ENCODE measurements around the gene CAPN12.

CAPN12 gene

GRCh38 chr19:38723990-38724854 lies 20.1 kb downstream of the CAPN12 start:
- DNase-seq: no peak

DNA sequence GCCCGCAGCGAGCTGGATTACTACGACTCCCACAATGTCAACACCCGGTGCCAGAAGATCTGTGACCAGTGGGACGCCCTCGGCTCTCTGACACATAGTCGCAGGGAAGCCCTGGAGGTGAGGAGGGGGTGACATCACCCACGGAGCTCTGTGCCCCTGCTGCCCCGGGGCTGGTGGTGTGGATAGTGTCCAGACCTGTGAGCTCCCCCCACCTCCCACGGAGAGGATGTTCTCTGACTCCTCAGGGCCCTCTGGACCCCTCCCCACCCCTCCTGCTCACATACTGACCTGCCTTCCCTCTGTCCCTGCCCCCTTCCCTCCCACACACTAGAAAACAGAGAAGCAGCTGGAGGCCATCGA lies 20.7 kb downstream of the CAPN12 start:
- no peak for DNase-seq

GRCh38 chr19:38722947-38723605 lies 21.2 kb downstream of the CAPN12 start:
- DNase-seq: no peak

GRCh38 chr19:38721979-38722773 lies 22.1 kb downstream of the CAPN12 start:
- DNase-seq: no peak

DNA sequence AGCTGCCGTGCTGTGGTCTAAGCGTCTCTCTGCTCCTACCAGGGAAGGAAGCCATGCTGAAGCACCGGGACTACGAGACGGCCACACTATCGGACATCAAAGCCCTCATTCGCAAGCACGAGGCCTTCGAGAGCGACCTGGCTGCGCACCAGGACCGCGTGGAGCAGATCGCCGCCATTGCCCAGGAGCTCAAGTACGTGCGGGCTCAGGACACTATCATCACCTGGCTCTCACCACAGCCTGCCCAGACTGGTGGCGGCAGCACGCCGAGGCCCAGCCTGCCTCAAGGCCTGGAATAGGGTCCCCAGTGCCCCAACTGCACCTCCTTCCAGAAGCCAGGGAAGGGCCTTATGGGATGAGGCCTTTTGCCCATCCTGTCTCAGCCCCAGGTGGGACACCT lies 22.8 kb downstream of the CAPN12 start:
- no peak for DNase-seq

- no peak for DNase-seq
Observed at GRCh38 chr19:38720559-38721236, 23.6 kb downstream of the CAPN12 start.

DNA sequence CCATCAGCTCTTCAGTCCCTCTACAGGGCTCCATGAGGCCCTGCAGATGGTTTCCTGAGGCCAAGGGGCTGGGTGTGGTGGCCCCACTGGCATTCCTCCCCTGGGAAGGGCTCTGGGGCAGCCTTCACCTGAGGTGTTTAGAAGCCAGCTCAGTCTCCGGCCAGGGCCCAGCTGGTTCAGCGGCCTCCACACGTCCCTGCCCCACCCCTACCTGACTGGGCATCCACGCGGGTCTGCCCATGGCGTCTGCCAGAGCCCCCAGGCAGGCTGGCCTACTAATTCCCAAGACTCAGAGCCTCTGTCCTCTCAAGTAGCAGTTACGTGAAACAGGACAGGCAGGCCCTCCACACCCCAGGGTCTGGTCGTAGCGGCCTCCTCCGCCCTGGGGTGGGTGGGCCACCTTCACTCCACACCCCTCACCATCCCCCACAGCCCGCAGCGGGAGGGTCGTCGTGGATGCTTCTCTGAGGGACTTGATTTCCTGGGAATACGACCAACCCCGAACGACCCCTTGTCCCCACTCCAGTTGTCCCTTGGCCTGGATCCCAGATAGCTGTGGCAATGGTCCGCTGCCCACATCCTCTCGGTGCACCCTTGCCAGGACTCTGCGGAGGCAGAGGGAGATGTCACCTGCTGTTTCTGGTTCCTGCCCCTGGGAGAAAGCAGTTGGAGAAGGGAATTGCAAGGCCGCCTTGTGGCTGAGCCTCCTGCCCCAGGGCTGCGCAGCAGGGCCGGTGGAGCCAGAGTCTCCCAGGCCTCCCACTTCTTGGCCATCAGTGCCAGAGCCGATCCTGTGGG lies 24.3 kb downstream of the CAPN12 start:
- no peak for DNase-seq

GRCh38 chr19:38718747-38719543 lies 25.3 kb downstream of the CAPN12 start:
- no peak for DNase-seq

DNA sequence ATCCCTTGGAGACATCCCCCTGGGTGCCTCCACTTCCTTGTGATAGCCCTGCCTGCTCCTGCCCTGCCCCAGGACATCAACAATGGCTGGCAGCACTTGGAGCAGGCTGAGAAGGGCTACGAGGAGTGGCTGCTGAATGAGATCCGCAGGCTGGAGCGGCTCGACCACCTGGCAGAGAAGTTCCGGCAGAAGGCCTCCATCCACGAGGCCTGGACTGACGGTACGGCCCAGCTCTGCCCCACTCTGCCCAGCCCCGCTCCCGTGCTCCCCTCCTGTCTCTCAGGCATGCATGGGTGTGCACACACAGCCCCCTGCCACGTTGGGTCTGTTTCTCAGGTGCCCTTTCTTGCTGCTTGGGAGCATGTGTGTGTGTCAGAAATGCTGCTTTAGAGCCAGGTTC lies 26.4 kb downstream of the CAPN12 start:
- DNase-seq: no peak

DNA sequence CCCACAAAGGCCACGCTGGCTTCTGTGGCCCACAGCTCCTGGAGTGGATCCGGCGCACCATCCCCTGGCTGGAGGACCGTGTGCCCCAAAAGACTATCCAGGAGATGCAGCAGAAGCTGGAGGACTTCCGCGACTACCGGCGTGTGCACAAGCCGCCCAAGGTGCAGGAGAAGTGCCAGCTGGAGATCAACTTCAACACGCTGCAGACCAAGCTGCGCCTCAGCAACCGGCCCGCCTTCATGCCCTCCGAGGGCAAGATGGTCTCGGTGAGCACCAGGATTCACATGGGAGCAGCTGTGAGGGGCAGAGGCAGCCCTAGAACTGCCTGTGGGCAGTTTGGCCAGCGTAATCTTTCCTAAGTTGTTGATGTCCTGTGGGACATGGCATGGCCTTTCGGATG lies 27.2 kb downstream of the CAPN12 start:
- no peak for DNase-seq

- DNase-seq: no peak
Observed at GRCh38 chr19:38715555-38715954, 28.7 kb downstream of the CAPN12 start.

- no peak for DNase-seq
Observed at GRCh38 chr19:38714354-38714778, 29.9 kb downstream of the CAPN12 start.

DNA sequence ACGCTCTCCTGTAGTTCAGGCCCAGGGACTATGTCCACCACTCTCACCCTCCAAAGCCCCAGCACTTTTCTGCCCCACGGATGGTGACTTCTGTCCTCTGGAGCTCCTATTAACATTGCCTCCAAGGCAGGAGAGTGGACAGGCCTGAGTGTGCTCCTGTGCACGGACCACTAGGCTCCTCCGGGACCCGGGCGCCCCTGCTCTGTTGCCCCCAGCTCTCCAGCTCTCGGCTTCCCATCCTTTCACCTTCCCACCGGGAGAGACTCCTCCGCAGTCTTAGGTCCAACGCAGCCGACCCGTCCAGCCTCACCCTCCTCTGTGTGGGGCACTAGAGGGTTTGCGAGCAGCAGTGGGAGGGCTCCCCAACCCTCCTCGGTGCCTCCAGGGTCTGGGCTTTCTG lies 30.4 kb downstream of the CAPN12 start:
- no peak for DNase-seq

DNA sequence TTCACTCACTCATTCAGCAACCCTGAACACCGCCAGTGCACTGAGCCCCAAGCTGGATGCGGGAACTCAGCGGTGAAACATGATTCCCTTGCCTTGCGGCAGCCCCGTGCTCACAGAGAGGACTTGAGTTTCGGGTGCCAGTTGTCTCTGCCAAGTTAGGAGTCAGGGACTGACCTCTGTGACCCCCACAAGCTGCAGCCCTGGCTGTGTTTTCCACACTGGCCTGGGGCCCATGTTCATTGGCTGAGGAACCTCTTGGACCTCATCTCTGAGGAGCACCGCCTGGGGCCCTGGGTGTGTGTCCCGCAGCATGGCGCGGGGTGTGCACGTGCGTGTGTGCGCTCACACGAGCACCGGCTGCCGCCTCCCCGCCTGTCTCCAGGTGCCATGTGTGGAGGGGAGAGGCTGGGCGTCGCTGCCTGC lies 31.0 kb downstream of the CAPN12 start:
- DNase-seq: no peak

GRCh38 chr19:38712161-38712748 lies 32.0 kb downstream of the CAPN12 start:
- DNase-seq: no peak

DNA sequence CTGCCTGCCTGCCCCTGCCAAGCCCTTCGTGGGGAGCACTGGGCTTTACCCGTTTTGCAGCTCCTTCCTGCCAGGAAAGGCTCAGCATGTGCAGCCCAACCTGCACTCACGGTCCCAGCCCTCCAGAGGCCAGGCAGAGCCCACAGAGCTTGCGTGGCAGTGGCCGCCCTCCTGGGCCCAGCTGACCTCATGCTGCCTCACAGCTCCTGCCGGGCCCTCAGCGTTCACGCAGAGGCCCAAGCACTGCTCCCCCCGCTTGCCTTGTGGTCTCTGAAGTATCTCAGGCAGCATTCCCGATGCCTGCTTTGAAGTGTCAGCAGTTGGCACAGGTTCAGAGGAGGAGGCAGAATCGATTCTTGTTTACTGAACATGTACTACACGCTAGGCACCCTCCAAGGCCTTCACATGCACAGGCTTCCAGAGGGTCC lies 32.5 kb downstream of the CAPN12 start:
- DNase-seq: no peak

GRCh38 chr19:38710928-38711725 lies 33.1 kb downstream of the CAPN12 start:
- no peak for DNase-seq

DNA sequence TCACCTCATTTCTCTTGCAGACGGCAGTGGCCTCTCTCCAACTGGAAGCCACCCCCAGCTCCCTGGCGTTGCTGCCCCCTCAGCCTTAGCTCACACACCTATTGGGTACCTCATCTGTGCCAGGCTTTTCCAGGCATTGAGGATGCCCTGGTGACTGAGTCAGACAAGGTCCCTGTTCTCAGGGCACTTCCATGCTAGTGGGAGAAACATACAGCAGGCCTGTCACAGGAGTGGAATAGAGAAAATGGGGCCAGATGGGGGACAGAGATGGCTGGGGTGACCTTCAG lies 33.9 kb downstream of the CAPN12 start:
- DNase-seq: no peak

DNA sequence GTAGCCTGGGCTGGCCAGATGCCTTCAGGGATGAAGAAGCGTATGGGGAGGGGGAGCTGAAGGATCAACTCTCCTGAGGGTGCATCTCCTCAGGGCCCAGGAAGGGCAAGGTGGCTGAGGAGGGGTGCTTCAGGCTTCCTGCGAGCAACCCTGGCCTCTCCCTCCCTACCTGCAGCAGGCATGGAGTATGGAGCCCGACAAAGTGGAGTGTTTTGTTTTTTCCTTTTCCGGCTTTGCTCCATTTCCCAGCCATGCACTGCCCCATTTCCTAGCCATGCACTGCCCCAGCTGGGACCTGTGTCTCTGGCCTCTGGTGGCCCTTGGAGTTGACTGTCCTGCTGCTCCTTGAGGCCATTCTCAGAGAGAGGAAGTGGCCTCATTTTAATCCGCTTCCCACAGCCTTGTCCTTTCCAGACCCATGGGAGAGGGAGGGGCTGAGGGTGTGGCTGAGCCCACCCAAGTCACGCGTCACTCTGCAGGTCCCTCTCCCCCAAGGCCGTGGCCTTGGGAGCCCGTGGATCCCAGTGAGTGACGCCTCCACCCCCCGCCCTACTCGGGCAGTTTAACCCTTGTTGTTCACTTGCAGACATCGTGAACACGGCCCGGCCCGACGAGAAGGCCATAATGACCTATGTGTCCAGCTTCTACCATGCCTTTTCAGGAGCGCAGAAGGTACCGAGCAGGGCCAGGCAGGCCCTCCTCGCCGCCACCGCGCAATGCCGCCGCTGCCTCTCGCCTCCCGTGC lies 34.4 kb downstream of the CAPN12 start:
- no peak for DNase-seq

DNA sequence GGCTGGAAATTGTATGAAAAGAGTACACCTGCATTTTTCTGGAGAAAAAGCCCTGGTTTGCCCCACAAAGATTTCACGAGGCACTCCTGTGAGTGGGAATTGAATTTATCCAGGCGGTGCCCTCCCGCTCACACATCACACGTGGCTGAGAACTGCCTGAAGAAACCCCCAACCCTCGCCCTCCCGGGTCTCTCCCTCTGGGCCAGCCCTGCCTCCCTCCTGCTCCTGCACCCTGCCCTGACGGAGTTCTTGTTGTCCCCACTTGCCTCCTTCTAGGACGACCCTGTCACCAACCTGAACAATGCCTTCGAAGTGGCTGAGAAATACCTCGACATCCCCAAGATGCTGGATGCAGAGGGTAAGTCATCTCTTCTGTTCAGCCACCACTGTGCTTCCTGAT lies 35.2 kb downstream of the CAPN12 start:
- DNase-seq: no peak
